WTC11 (cell line): ENCODE results near the gene GFRA1. TPM values are rescaled to one million over a fixed set of nuclear protein-coding genes. Genes with fewer than 3 reads are reported as not detected.

Source experiments
- ATAC-seq: fragments of 200-7000 bp; cut with Tn5 transposase; 2 replicates; pipeline ENCODE4 v1.10.0; 2021; ENCODE audit warnings: mild to moderate bottlenecking, moderate library complexity
- CTCF ChIA-PET: fragments of 300-600 bp; sonication (Branson Sonifier 250); formaldehyde crosslinking; loops from one replicate; lab custom pipeline; 2021; ENCODE audit warnings: antibody characterized with exemption; lab: Charles Lee
- POLR2A ChIA-PET: fragments of 350-600 bp; sonication (Branson Sonifier 250); formaldehyde crosslinking; loops from one replicate; lab custom pipeline; 2021; ENCODE audit warnings: antibody characterized with exemption; lab: Charles Lee
- DNase-seq: peaks from one replicate; pipeline ENCODE4 v3.0.0; 2021; ENCODE audit warnings: low spot score
- H3K27ac Mint-ChIP-seq: 2 replicates; pipeline ENCODE4 v1.8.0; 2021; ENCODE audit warnings: mixed read lengths
- H3K27me3 Mint-ChIP-seq: 2 replicates; pipeline ENCODE4 v1.8.0; 2021; ENCODE audit warnings: low read depth, mild to moderate bottlenecking, moderate library complexity, mixed read lengths
- H3K36me3 Mint-ChIP-seq: 2 replicates; pipeline ENCODE4 v1.8.0; 2021; ENCODE audit warnings: mixed read lengths
- H3K4me1 Mint-ChIP-seq: 2 replicates; pipeline ENCODE4 v1.8.0; 2022; ENCODE audit warnings: mixed read lengths
- H3K4me3 Mint-ChIP-seq: 2 replicates; pipeline ENCODE4 v1.8.0; 2021; ENCODE audit warnings: mild to moderate bottlenecking, moderate library complexity, mixed read lengths
- H3K9me3 Mint-ChIP-seq: 2 replicates; pipeline ENCODE4 v1.8.0; 2021; ENCODE audit warnings: mixed read lengths
- AFF4 ChIP-seq: sonication (generic); formaldehyde crosslinking; IDR thresholded peaks from 2 replicates; pipeline ENCODE4 v1.8.1; 2023; ENCODE audit warnings: mild to moderate bottlenecking, missing genetic modification reagents, borderline replicate concordance
- ATF3 ChIP-seq: sonication (generic); formaldehyde crosslinking; conservative IDR thresholded peaks from 2 replicates; pipeline ENCODE4 v1.8.1; 2022; ENCODE audit warnings: mild to moderate bottlenecking, missing genetic modification reagents
- ATF6 ChIP-seq: sonication (generic); formaldehyde crosslinking; IDR thresholded peaks from 2 replicates; pipeline ENCODE4 v1.8.1; 2023; ENCODE audit warnings: mild to moderate bottlenecking, missing genetic modification reagents
- CREB1 ChIP-seq: sonication (generic); formaldehyde crosslinking; IDR thresholded peaks from 2 replicates; pipeline ENCODE4 v1.8.0; 2023; ENCODE audit warnings: mild to moderate bottlenecking, missing genetic modification reagents
- EMX1 ChIP-seq: fragments of 250-450 bp; sonication (Bioruptor Pico); IDR thresholded peaks from 2 replicates; pipeline ENCODE4 v1.8.0; 2021; ENCODE audit warnings: mild to moderate bottlenecking
- ERG ChIP-seq: fragments of 250-450 bp; sonication (Bioruptor Pico); IDR thresholded peaks from 2 replicates; pipeline ENCODE4 v1.8.0; 2021; ENCODE audit warnings: mild to moderate bottlenecking
- GABPB1 ChIP-seq: sonication (generic); formaldehyde crosslinking; IDR thresholded peaks from 2 replicates; pipeline ENCODE4 v1.8.1; 2023; ENCODE audit warnings: mild to moderate bottlenecking, missing genetic modification reagents
- JUN ChIP-seq: sonication (generic); formaldehyde crosslinking; IDR thresholded peaks from 2 replicates; pipeline ENCODE4 v1.8.0; 2023; ENCODE audit warnings: mild to moderate bottlenecking, missing genetic modification reagents
- NR2C2 ChIP-seq: sonication (generic); formaldehyde crosslinking; IDR thresholded peaks from 2 replicates; pipeline ENCODE4 v1.8.0; 2022; ENCODE audit warnings: mild to moderate bottlenecking, missing genetic modification reagents
- NR3C1 ChIP-seq: sonication (generic); formaldehyde crosslinking; conservative IDR thresholded peaks from 2 replicates; pipeline ENCODE4 v1.8.1; 2023; ENCODE audit warnings: low read depth, mild to moderate bottlenecking, missing genetic modification reagents
- PRDM15 ChIP-seq: sonication (generic); formaldehyde crosslinking; IDR thresholded peaks from 2 replicates; pipeline ENCODE4 v1.8.0; 2022; ENCODE audit warnings: missing genetic modification reagents
- PRRX2 ChIP-seq: fragments of 250-450 bp; sonication (Bioruptor Pico); IDR thresholded peaks from 2 replicates; pipeline ENCODE4 v1.8.0; 2021; ENCODE audit warnings: mild to moderate bottlenecking
- RELA ChIP-seq: sonication (generic); formaldehyde crosslinking; IDR thresholded peaks from 2 replicates; pipeline ENCODE4 v1.8.1; 2022; ENCODE audit warnings: missing genetic modification reagents, mild to moderate bottlenecking, borderline replicate concordance
- STAT6 ChIP-seq: sonication (generic); formaldehyde crosslinking; conservative IDR thresholded peaks from 2 replicates; pipeline ENCODE4 v1.8.1; 2023; ENCODE audit warnings: mild to moderate bottlenecking, low read depth, missing genetic modification reagents, moderate library complexity
- TP53 ChIP-seq: sonication (generic); formaldehyde crosslinking; IDR thresholded peaks from 2 replicates; pipeline ENCODE4 v1.8.1; 2023; ENCODE audit warnings: mild to moderate bottlenecking, missing genetic modification reagents
- ZNF423 ChIP-seq: fragments of 250-450 bp; sonication (Bioruptor Pico); IDR thresholded peaks from 2 replicates; pipeline ENCODE4 v2.1.2; 2022; ENCODE audit warnings: mild to moderate bottlenecking, moderate library complexity
- total RNA-seq: library from RNA; stranded (reverse); gene quantifications from 3 replicates; pipeline ENCODE4 v1.2.3, GENCODE V29; 2021

The GFRA1 gene
- total RNA-seq, 1 experiment from 2014 or later = 4.4 TPM

GRCh38 chr10:116017405-116017804, 255.6 kb downstream of the GFRA1 start:
- H3K9me3 Mint-ChIP-seq = peaks cover 36% of the 10 kb centered on the region

GRCh38 chr10:116015583-116016333, 257.2 kb downstream of the GFRA1 start:
- ChIA-PET POLR2A (no interaction called here), CTCF (no interaction called here)
- Mint-ChIP-seq H3K27ac (no peak overlapping the region), H3K9me3 (peaks cover 32% of the 10 kb centered on the region), H3K36me3 (peaks cover 4% of the 10 kb centered on the region; the same call in 1 of the 2 replicates), H3K4me1 (peaks cover 13% of the 10 kb centered on the region), H3K27me3 (0 out of 2 replicates have a peak, but pooled peaks cover 2% of the 10 kb centered on the region), H3K4me3 (no peak overlapping the region)
- ATAC-seq (no peak), DNase-seq (no peak)
- TF ChIP-seq ERG (CRISPR knock-in tag) = no peak
- TF ChIP-seq GABPB1 (CRISPR knock-in tag) = no peak
- TF ChIP-seq RELA (CRISPR knock-in tag) = no peak
- no peak for TF ChIP-seq STAT6 (CRISPR knock-in tag)
- no peak for TF ChIP-seq ZNF423
- TF ChIP-seq PRRX2 (CRISPR knock-in tag) = no peak
- no peak for TF ChIP-seq AFF4
- TF ChIP-seq ATF3 = no peak
- no peak for TF ChIP-seq EMX1

More at GRCh38 chr10:116017405-116017804, 255.6 kb downstream of the GFRA1 start:
- Mint-ChIP-seq H3K36me3 (peaks cover 8% of the 10 kb centered on the region), H3K27ac (no peak overlapping the region; the same call in 1 of the 2 replicates), H3K4me3 (no peak overlapping the region), H3K4me1 (peaks cover 13% of the 10 kb centered on the region), H3K27me3 (0 out of 2 replicates have a peak, but pooled peaks cover 2% of the 10 kb centered on the region)
- no peak for DNase-seq
- no peak for TF ChIP-seq CREB1 (CRISPR knock-in tag)
- no peak for TF ChIP-seq NR3C1 (CRISPR knock-in tag)
- no peak for TF ChIP-seq NR2C2 (CRISPR knock-in tag)
- TF ChIP-seq ATF6 (CRISPR knock-in tag) = no peak
- TF ChIP-seq ZNF423 = no peak
- no peak for TF ChIP-seq PRDM15
- no peak for TF ChIP-seq TP53 (CRISPR knock-in tag)
- no peak for TF ChIP-seq JUN
- no peak for TF ChIP-seq GABPB1 (CRISPR knock-in tag)
- POLR2A ChIA-PET = no interaction called here
- CTCF ChIA-PET = no interaction called here
- ATAC-seq = no peak
